ENCODE results near the gene OR6Y1.
A peak's percentile ranks its signal among the peaks of the same experiment; 100 is the strongest.

The OR6Y1 gene

DNA sequence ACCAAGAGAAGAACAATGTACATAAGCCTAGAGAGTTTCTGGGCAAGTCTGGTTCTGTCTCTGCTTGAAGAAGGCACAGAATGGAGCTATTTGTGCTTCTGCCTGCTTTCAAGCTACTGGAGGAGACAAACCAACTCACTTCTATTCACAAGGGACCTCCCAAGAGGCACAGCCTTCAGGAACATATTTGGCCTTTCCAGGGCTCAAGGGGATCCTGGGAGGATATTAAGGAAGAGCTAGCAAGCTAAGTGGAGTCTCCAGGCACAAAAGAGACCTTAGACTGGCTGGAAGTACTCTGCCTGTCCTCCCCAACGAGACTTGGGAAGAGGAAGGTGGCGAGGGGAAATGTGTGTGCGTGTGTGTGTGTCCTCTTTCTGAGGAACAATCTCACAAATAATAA is at the start of gene OR6Y1:
Gene OR6Y1, minus strand, starts transcription at position 54 of the 400 bp plus-strand sequence. CDS start 6,300 bp downstream, outside the sequence.
- DNase-seq: no peak

GRCh38 chr1:158600735-158601134 is 46.5 kb upstream of the OR6Y1 start:
- no peak for DNase-seq

DNA sequence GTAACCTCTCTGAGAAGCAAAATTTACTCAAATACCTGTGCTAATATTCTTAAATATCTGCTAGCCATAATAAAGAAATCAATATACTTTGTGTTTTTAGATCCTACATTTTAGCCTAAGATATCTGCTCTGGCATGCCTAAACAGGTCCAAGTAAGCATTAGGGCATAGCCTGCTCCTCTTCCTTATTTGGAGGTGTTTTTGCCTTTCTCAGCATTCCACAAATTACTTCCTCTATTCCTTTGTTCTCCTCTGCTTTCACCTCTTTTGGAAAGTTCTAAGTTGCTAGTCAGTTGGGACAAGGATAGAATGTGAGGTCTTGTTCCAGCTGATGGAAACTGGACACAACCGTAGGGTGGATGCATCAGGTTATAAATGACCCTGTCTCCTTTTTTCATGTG is 32.7 kb upstream of the OR6Y1 start:
- no peak for DNase-seq

DNA sequence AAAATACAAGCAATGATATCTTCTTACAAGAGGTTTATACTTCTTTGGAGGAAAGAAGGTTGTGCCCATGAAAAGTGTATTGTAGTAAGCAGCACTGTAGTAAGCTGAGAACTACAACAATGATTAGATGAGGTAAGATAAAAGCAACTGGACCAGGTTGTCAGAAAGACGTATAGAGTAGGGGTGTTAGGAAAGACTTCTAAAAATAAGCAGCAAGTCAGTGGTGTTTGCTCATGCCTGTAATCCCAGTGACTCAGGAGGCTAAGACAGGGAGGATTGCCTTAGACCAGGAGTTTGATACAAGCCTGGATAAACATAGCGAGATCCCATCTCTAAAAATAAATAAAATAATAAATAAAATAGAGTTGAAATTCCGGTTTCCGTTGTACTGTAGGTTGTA is 29.8 kb upstream of the OR6Y1 start:
- DNase-seq: no peak

DNA sequence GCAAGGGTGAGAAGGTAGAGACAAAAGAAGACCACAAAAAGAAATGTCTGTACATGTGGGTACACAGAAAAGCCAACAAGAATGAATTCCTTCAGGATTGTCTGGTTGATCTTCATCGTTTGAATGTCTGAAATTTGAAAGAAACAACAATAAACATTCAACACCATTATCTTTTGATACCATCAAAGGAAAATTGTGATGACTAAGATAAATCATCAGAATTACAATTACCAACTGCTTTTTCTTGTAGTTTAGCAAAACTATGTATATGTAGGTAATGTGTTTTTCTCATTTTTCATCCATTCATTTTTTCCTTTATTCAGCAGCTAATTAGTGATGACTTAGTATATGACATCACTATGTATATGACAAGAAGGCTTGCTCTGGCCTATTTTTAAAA is 25.5 kb upstream of the OR6Y1 start, which contains the start of gene OR10X1:
Gene OR10X1, minus strand, starts transcription at position 167 of the 400 bp plus-strand sequence. Its CDS starts 0 bp downstream, at position 167.
- DNase-seq: no peak

DNA sequence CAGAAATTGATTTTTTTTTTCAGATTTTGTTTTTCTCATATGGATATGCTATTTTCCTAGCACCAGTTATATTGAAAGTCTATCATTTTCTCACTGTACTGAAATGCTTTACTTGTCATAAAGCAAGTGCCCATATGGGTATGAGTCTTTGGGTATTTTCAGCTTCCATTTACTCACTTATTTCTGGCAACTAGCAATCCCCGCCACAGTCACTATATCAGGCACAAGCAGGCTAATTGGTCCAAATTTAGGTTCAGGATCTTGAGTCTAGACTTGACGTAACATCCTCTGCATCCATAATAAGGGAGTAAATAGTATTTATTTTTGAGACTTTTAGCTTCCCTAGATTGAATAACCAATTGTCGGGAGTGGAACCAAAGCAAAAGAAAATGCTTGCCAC is 23.4 kb upstream of the OR6Y1 start:
- DNase-seq: no peak

- DNase-seq: no peak
Measured at GRCh38 chr1:158572226-158572625, 18.0 kb upstream of the OR6Y1 start.

GRCh38 chr1:158570480-158570879 is 16.3 kb upstream of the OR6Y1 start, which contains the start of gene OR6P1:
Gene OR6P1 (minus strand): TSS chr1:158570580. CDS start chr1:158563604, 6,976 bp downstream.
- DNase-seq: no peak

DNA sequence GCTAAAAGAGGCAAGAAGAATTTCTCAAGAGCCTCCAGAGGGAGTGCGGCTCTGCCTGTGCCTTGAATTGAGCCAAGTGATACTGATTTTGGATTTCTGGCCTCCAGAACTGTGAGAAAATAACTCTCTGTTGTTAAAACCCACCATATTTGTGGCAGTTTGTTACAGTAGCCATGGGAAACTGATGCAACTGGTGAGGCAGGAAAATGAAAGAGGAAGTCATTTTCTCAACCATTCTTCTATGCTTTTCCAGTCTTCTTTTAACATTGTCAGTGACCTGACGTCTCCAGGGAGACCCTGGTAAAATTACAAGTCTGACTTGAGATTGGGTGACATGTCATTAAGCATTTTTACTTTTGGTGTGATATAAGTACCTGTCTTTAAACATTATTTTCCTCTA is 10.4 kb upstream of the OR6Y1 start:
- no peak for DNase-seq

GRCh38 chr1:158563853-158564252 is 9.6 kb upstream of the OR6Y1 start:
- DNase-seq: no peak

GRCh38 chr1:158559696-158560095 is 5.5 kb upstream of the OR6Y1 start:
- no peak for DNase-seq

DNA sequence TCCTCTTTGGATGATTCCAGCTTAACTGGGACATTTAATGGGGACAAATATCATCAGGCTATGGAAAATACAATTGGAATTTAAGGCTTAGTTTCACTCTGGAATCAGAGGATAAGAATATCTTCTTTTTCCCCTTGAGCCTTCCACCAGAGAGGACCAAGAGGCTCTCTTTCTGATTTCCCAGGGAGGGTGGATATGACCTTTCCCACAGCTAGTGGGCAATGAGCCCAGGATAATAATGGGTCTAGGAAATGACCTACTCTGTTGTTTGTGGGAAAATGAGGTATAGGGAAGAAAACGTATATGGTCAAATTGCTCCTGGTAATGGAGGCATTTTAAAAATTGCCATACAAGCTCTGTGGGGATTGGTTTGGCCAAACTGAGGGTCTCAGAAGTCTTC is 1.9 kb downstream of the OR6Y1 start:
- DNase-seq: no peak

- no peak for DNase-seq
Measured at GRCh38 chr1:158547533-158547932, 6.7 kb downstream of the OR6Y1 start.

- no peak for DNase-seq
Measured at GRCh38 chr1:158537609-158538008, 16.6 kb downstream of the OR6Y1 start.

DNA sequence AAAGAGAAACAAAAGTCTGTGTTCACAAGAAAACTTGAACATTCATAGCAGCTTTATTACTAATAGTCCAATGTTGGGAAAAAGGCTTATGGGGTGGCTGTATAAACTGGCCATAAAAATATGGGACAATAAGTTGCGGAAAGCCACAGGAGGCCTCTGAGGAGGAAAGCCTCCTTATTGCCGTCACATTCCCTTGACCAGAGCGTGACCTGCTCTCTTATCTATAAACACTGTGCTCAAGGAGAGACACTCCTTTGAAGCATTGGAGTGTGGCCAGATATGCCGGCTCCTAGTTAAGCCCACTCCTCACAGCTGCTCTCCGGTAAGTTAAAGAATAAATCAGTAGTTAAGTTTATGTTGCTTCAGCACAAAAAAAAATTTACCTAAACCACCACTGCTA is 19.7 kb downstream of the OR6Y1 start:
- DNase-seq: no peak

GRCh38 chr1:158527190-158527815 is 26.9 kb downstream of the OR6Y1 start:
- DNase-seq: peak; percentile 6

GRCh38 chr1:158521666-158522058 is 32.5 kb downstream of the OR6Y1 start:
- no peak for DNase-seq

DNA sequence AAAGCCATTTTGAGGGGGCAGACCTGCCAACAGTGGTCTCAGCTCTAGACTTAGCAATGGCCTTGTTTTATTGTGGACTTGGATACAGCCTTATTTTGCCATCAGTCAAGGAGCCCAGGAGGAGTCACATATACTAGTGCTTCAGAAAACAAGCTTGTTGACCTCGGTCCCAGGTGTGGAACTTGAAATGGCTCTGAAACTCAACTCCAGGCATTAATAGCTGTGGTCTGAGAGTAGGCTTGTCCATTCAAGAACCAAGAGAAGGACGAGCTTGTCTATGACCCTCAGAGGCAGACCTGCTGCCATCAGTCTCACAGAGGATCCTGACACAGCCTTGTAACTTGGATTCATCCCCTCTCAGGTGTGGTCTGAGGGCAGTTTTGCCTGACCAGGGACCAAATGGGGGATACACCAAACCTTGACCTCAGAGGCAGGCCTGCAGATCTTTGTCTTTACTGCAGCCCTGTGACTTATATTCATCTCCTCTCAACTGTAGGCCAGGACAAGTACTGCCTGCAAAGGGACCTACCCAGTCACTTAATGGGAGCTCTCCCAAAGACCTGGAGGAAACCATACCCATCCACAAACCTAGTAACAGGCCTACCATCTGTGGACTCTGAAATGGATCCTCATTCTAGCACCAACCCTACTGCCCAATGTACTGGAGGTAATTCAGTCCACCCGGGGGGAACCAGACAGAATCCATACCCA is 33.1 kb downstream of the OR6Y1 start:
- no peak for DNase-seq

GRCh38 chr1:158520021-158520420 is 34.2 kb downstream of the OR6Y1 start:
- no peak for DNase-seq

DNA sequence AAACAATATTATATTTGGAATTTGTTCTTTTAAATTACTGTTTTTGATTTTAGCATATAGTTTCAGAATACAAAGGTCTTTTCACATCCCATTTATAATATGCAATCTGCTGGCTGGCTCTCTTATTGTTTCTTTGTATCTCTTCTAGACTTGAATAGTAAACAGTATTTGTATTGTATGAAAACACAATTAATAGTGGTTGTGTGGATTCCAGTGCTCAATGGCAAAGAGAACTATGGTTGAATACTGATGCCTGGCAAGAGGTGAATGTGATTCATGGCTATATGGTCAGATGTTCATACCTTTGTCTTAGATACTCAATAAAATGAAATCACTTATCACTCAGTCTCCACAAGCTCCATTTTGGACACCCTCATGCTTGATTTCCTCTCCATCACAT is 37.2 kb downstream of the OR6Y1 start:
- no peak for DNase-seq

- DNase-seq: no peak
Measured at GRCh38 chr1:158509471-158510156, 44.6 kb downstream of the OR6Y1 start.

GRCh38 chr1:158507511-158507910 is 46.7 kb downstream of the OR6Y1 start:
- no peak for DNase-seq

- no peak for DNase-seq
Measured at GRCh38 chr1:158506369-158506987, 47.7 kb downstream of the OR6Y1 start.

DNA sequence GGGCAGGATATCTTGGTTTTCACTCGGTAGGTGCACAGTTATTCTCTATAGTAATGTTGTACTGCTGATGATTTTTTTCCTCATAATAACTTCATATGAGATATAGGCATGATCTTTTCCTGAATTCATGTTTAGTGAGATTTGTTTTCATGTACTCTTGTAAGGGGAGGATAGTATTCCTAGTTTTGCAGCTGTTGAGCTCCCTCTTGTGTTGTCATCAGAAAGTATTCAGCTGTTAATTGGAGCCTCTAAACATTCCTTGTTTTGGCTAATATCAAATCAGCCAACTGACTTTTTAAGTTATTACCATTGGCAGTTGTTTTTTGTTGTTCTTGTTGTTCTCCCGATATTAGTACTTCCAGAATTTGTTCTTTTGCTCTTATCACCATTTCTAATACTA is 57.8 kb downstream of the OR6Y1 start:
- no peak for DNase-seq
